ENCODE measurements around the gene GARIN5B.

DNA sequence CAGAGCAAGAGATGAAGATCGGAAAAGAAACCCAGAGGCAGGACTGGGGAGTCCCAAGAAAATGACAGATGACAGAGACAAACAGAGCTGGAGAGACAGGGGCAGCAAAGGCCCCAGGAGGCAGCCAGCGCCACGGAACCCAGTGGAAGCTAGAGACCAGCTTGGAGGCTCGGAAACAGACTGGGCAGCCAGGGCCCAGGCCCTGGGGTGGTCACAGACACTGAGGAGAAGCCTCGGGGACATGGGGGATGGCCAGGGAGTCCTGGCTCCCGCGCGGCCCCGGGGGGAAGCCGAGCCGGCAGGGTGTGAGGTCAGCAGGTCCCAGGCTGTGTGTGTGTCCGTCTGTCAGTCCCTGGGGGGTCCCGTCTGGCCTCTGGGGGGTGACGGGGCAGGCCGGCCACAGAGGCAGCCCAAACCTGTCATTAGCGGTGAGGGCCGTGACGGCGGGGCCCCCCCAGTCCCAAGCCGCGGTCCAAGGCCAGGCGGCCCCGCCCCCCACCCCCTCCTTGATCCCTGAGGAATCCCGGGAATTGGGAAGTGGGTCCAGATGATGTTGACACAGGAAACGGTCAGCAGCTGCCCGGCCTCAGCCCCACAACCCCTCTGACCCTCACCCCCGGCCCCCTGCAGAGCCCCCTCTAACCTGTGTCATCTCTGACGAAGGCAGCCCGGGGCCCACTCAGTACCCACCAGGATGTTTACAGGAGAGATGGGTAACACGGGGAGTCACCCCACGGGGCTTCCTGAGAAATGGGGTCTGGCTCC is 11.1 kb upstream of the GARIN5B start:
- TF ChIP-seq POLR2A (IDR thresholded peaks at IDR 0.05; ENCODE audit: low read length) (no peak), GATA1 (IDR thresholded peaks at IDR 0.05; ENCODE audit: low read depth, low read length) (no peak)
